OCI-LY1 (cell line): ENCODE data around the gene CCDC141.

Experiments used
- H2AFZ ChIP-seq: fragments of 200-600 bp; sonication (generic), shearing (Covaris generic); 2 replicates; pipeline ENCODE4 v1.6.0; 2014; ENCODE audit warnings: antibody characterized with exemption, mild to moderate bottlenecking, low read length
- H3F3A ChIP-seq: fragments of 200-600 bp; sonication (generic), shearing (Covaris generic); 2 replicates; pipeline ENCODE4 v1.6.0; 2014; ENCODE audit warnings: mild to moderate bottlenecking, antibody characterized with exemption, low read length, moderate library complexity; ENCODE audit not compliant: insufficient read depth
- H3K27ac ChIP-seq: fragments of 200-600 bp; sonication (generic); 2 replicates; pipeline ENCODE4 v1.5.1; 2014; ENCODE audit warnings: low read length, mixed run types, mild to moderate bottlenecking, low read depth; ENCODE audit not compliant: poor library complexity, severe bottlenecking
- H3K27me3 ChIP-seq: fragments of 200-600 bp; sonication (generic); 2 replicates; pipeline ENCODE4 v1.6.0; 2014; ENCODE audit warnings: antibody characterized with exemption, mild to moderate bottlenecking, low read length, moderate library complexity; ENCODE audit not compliant: insufficient read depth
- H3K36me3 ChIP-seq: fragments of 200-600 bp; sonication (generic); 2 replicates; pipeline ENCODE4 v1.6.1; 2014; ENCODE audit warnings: mild to moderate bottlenecking, antibody characterized with exemption, low read length, moderate library complexity, mixed read lengths; ENCODE audit not compliant: insufficient read depth
- H3K4me1 ChIP-seq: fragments of 200-600 bp; sonication (generic); 2 replicates; pipeline ENCODE4 v1.5.1; 2014; ENCODE audit warnings: mild to moderate bottlenecking, low read length, moderate library complexity; ENCODE audit not compliant: insufficient read depth, severe bottlenecking
- H3K4me2 ChIP-seq: fragments of 200-600 bp; sonication (generic), shearing (Covaris generic); 2 replicates; pipeline ENCODE4 v1.6.1; 2014; ENCODE audit warnings: low read length
- H3K4me3 ChIP-seq: fragments of 200-600 bp; sonication (generic); 2 replicates; pipeline ENCODE4 v1.5.1; 2014; ENCODE audit warnings: low read length, low read depth, mild to moderate bottlenecking, mixed read lengths; ENCODE audit not compliant: poor library complexity, severe bottlenecking
- H3K79me2 ChIP-seq: fragments of 200-600 bp; shearing (Covaris generic); 2 replicates; pipeline ENCODE4 v1.6.1; 2016; ENCODE audit warnings: mixed run types, low read length, mixed read lengths; ENCODE audit not compliant: insufficient read depth
- H3K9ac ChIP-seq: fragments of 200-600 bp; sonication (generic), shearing (Covaris generic); 2 replicates; pipeline ENCODE4 v1.6.1; 2014; ENCODE audit warnings: mild to moderate bottlenecking, low read length, mixed read lengths
- H3K9me2 ChIP-seq: fragments of 200-600 bp; sonication (generic), shearing (Covaris generic); 2 replicates; pipeline ENCODE4 v1.6.1; 2014; ENCODE audit warnings: low read depth, mild to moderate bottlenecking, low read length, mixed read lengths
- H3K9me3 ChIP-seq: fragments of 200-600 bp; shearing (Covaris generic); 2 replicates; pipeline ENCODE4 v1.6.1; 2014; ENCODE audit warnings: low read length, mixed read lengths
- H4K20me1 ChIP-seq: fragments of 200-600 bp; sonication (generic), shearing (Covaris generic); 2 replicates; pipeline ENCODE4 v1.6.0; 2016; ENCODE audit warnings: mild to moderate bottlenecking, low read length; ENCODE audit not compliant: insufficient read depth
- CTCF ChIP-seq: fragments of 200-600 bp; sonication (generic), shearing (Covaris generic); IDR thresholded peaks from 2 replicates; pipeline ENCODE4 v1.5.1; 2017; ENCODE audit warnings: mild to moderate bottlenecking, antibody characterized with exemption, low read length, moderate library complexity, mixed read lengths
- EZH2 ChIP-seq: fragments of 200-600 bp; sonication (generic), shearing (Covaris generic); IDR thresholded peaks from 2 replicates; pipeline ENCODE4 v1.8.0; 2017; ENCODE audit warnings: borderline replicate concordance, mixed run types, mild to moderate bottlenecking, antibody characterized with exemption, low read length, moderate library complexity, mixed read lengths

CCDC141 gene

GRCh38 chr2:178951266-178952006 lies 98.5 kb downstream of the CCDC141 start:
- H3K9me2 ChIP-seq, result no peaks in the 10 kb centered on the region

GRCh38 chr2:178949584-178949983 lies 100.4 kb downstream of the CCDC141 start:
- no peak overlapping the region for H3K4me3 ChIP-seq
- H3K9me2 ChIP-seq, result no peaks in the 10 kb centered on the region
- H3K9me3 ChIP-seq, result no peaks in the 10 kb centered on the region
- H3K4me2 ChIP-seq, result no peak overlapping the region
- no peak overlapping the region for H2AFZ ChIP-seq
- H3K27me3 ChIP-seq, result no peaks in the 10 kb centered on the region
- no peaks in the 10 kb centered on the region for H3K4me1 ChIP-seq
- H3F3A ChIP-seq, result no peaks in the 10 kb centered on the region
- no peaks in the 10 kb centered on the region for H3K36me3 ChIP-seq
- H3K79me2 ChIP-seq, result no peaks in the 10 kb centered on the region
- no peak overlapping the region for H3K27ac ChIP-seq
- H4K20me1 ChIP-seq, result no peaks in the 10 kb centered on the region
- no peak for TF ChIP-seq EZH2
- no peak for TF ChIP-seq CTCF
- H3K9ac ChIP-seq, result no peak overlapping the region

More at GRCh38 chr2:178951266-178952006, 98.5 kb downstream of the CCDC141 start:
- Histone ChIP-seq H3K27ac (no peak overlapping the region), H3K4me1 (no peaks in the 10 kb centered on the region), H4K20me1 (no peaks in the 10 kb centered on the region), H3K9ac (no peak overlapping the region), H3K79me2 (no peaks in the 10 kb centered on the region), H3K4me3 (no peak overlapping the region), H3K36me3 (no peaks in the 10 kb centered on the region), H3F3A (no peaks in the 10 kb centered on the region), H3K27me3 (no peaks in the 10 kb centered on the region), H2AFZ (no peak overlapping the region), H3K4me2 (no peak overlapping the region), H3K9me3 (no peaks in the 10 kb centered on the region)
- no peak for TF ChIP-seq CTCF

DNA sequence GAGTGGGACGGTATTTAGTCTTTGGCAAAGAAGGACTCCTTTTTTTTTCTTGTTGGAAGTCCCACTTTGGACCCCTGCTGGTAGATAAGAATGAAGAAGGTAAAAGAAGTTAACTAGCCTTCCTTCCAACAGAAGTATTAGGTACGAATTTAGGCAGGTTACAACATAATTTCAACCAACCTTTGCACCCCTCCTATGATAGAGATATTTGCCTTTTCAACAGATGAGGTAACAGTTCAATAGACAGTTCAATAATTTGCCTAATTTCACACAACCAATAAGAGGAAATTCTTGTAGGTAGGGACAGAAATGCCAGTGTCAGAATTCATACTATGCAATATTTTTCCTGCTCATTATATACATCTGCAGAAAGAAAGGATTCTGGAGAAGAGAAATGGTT lies 100.8 kb downstream of the CCDC141 start:
- Histone ChIP-seq H2AFZ (no peak overlapping the region), H3K36me3 (no peaks in the 10 kb centered on the region)
- TF ChIP-seq CTCF (no peak), EZH2 (no peak)

More for the DNA sequence above, 100.8 kb downstream of the CCDC141 start:
- H3F3A ChIP-seq, result no peaks in the 10 kb centered on the region
- no peaks in the 10 kb centered on the region for H3K9me2 ChIP-seq
- no peak overlapping the region for H3K9ac ChIP-seq
- H3K27me3 ChIP-seq, result no peaks in the 10 kb centered on the region
- no peak overlapping the region for H3K4me2 ChIP-seq
- no peaks in the 10 kb centered on the region for H3K79me2 ChIP-seq
- H3K9me3 ChIP-seq, result no peaks in the 10 kb centered on the region
- H3K4me1 ChIP-seq, result no peaks in the 10 kb centered on the region
- no peak overlapping the region for H3K27ac ChIP-seq
- no peak overlapping the region for H3K4me3 ChIP-seq
- H4K20me1 ChIP-seq, result no peaks in the 10 kb centered on the region
